Measurements from ENCODE around the gene CHST8. TPM values are rescaled to one million over a fixed set of nuclear protein-coding genes. Genes with fewer than 3 reads are reported as not detected.

Gene CHST8
- total and polyA plus RNA-seq, 2 experiments from 2014 or later: 9.3 to 38.2 TPM

DNA sequence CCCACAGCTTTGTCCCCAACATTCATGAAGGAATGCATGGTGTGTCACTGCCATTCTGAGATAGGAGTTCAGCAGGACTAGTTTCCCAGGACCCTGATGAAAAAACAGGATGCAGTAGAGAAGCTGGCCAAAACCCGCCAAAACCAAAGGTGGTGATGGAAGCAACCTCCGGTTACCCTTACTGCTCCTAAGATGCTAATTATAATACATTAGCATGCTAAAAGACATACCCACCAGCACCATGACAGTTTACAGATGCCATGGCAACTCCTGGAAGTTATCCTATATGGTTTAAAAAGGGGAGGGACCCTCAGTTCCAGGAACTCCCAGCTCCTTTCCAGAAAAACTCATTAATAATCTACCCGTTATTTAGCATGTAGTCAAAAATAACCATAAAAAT, 115.0 kb downstream of the CHST8 start:
- TF ChIP-seq, protein P1, sequence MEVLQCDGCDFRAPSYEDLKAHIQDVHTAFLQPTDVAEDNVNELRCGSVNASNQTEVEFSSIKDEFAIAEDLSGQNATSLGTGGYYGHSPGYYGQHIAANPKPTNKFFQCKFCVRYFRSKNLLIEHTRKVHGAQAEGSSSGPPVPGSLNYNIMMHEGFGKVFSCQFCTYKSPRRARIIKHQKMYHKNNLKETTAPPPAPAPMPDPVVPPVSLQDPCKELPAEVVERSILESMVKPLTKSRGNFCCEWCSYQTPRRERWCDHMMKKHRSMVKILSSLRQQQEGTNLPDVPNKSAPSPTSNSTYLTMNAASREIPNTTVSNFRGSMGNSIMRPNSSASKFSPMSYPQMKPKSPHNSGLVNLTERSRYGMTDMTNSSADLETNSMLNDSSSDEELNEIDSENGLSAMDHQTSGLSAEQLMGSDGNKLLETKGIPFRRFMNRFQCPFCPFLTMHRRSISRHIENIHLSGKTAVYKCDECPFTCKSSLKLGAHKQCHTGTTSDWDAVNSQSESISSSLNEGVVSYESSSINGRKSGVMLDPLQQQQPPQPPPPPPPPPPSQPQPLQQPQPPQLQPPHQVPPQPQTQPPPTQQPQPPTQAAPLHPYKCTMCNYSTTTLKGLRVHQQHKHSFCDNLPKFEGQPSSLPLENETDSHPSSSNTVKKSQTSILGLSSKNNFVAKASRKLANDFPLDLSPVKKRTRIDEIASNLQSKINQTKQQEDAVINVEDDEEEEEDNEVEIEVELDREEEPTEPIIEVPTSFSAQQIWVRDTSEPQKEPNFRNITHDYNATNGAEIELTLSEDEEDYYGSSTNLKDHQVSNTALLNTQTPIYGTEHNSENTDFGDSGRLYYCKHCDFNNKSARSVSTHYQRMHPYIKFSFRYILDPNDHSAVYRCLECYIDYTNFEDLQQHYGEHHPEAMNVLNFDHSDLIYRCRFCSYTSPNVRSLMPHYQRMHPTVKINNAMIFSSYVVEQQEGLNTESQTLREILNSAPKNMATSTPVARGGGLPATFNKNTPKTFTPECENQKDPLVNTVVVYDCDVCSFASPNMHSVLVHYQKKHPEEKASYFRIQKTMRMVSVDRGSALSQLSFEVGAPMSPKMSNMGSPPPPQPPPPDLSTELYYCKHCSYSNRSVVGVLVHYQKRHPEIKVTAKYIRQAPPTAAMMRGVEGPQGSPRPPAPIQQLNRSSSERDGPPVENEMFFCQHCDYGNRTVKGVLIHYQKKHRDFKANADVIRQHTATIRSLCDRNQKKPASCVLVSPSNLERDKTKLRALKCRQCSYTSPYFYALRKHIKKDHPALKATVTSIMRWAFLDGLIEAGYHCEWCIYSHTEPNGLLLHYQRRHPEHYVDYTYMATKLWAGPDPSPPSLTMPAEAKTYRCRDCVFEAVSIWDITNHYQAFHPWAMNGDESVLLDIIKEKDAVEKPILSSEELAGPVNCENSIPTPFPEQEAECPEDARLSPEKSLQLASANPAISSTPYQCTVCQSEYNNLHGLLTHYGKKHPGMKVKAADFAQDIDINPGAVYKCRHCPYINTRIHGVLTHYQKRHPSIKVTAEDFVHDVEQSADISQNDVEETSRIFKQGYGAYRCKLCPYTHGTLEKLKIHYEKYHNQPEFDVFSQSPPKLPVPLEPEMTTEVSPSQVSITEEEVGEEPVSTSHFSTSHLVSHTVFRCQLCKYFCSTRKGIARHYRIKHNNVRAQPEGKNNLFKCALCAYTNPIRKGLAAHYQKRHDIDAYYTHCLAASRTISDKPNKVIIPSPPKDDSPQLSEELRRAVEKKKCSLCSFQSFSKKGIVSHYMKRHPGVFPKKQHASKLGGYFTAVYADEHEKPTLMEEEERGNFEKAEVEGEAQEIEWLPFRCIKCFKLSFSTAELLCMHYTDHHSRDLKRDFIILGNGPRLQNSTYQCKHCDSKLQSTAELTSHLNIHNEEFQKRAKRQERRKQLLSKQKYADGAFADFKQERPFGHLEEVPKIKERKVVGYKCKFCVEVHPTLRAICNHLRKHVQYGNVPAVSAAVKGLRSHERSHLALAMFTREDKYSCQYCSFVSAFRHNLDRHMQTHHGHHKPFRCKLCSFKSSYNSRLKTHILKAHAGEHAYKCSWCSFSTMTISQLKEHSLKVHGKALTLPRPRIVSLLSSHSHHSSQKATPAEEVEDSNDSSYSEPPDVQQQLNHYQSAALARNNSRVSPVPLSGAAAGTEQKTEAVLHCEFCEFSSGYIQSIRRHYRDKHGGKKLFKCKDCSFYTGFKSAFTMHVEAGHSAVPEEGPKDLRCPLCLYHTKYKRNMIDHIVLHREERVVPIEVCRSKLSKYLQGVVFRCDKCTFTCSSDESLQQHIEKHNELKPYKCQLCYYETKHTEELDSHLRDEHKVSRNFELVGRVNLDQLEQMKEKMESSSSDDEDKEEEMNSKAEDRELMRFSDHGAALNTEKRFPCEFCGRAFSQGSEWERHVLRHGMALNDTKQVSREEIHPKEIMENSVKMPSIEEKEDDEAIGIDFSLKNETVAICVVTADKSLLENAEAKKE (CRISPR knock-in tag; IDR thresholded peaks at IDR 0.05): no peak
- TF ChIP-seq NANOG (IDR thresholded peaks at IDR 0.05; ENCODE audit: borderline replicate concordance) (no peak), POLR2AphosphoS5 (IDR thresholded peaks at IDR 0.05; ENCODE audit: low read depth) (no peak), CREB1 (CRISPR knock-in tag; IDR thresholded peaks at IDR 0.05; ENCODE audit: low read depth) (no peak), EZH2 (IDR thresholded peaks at IDR 0.05; ENCODE audit: low read depth, unreplicated experiment) (no peak)
- TF ChIP-seq, protein P2, sequence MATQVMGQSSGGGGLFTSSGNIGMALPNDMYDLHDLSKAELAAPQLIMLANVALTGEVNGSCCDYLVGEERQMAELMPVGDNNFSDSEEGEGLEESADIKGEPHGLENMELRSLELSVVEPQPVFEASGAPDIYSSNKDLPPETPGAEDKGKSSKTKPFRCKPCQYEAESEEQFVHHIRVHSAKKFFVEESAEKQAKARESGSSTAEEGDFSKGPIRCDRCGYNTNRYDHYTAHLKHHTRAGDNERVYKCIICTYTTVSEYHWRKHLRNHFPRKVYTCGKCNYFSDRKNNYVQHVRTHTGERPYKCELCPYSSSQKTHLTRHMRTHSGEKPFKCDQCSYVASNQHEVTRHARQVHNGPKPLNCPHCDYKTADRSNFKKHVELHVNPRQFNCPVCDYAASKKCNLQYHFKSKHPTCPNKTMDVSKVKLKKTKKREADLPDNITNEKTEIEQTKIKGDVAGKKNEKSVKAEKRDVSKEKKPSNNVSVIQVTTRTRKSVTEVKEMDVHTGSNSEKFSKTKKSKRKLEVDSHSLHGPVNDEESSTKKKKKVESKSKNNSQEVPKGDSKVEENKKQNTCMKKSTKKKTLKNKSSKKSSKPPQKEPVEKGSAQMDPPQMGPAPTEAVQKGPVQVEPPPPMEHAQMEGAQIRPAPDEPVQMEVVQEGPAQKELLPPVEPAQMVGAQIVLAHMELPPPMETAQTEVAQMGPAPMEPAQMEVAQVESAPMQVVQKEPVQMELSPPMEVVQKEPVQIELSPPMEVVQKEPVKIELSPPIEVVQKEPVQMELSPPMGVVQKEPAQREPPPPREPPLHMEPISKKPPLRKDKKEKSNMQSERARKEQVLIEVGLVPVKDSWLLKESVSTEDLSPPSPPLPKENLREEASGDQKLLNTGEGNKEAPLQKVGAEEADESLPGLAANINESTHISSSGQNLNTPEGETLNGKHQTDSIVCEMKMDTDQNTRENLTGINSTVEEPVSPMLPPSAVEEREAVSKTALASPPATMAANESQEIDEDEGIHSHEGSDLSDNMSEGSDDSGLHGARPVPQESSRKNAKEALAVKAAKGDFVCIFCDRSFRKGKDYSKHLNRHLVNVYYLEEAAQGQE (IDR thresholded peaks at IDR 0.05; ENCODE audit: unreplicated experiment): no peak
- TF ChIP-seq, protein P3, sequence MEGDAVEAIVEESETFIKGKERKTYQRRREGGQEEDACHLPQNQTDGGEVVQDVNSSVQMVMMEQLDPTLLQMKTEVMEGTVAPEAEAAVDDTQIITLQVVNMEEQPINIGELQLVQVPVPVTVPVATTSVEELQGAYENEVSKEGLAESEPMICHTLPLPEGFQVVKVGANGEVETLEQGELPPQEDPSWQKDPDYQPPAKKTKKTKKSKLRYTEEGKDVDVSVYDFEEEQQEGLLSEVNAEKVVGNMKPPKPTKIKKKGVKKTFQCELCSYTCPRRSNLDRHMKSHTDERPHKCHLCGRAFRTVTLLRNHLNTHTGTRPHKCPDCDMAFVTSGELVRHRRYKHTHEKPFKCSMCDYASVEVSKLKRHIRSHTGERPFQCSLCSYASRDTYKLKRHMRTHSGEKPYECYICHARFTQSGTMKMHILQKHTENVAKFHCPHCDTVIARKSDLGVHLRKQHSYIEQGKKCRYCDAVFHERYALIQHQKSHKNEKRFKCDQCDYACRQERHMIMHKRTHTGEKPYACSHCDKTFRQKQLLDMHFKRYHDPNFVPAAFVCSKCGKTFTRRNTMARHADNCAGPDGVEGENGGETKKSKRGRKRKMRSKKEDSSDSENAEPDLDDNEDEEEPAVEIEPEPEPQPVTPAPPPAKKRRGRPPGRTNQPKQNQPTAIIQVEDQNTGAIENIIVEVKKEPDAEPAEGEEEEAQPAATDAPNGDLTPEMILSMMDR (conservative IDR thresholded peaks at IDR 0.05; ENCODE audit: low read depth in 2 of 2): no peak
- TF ChIP-seq, protein P4, sequence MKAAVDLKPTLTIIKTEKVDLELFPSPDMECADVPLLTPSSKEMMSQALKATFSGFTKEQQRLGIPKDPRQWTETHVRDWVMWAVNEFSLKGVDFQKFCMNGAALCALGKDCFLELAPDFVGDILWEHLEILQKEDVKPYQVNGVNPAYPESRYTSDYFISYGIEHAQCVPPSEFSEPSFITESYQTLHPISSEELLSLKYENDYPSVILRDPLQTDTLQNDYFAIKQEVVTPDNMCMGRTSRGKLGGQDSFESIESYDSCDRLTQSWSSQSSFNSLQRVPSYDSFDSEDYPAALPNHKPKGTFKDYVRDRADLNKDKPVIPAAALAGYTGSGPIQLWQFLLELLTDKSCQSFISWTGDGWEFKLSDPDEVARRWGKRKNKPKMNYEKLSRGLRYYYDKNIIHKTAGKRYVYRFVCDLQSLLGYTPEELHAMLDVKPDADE (IDR thresholded peaks at IDR 0.05): no peak
- Mint-ChIP-seq H3K36me3 (ENCODE audit: low read depth) (peaks cover 18% of the 10 kb centered on the region; the same call in 2 of the 3 replicates), H3K4me1 (peaks cover 35% of the 10 kb centered on the region), H3K27me3 (ENCODE audit: insufficient read depth, low read depth, poor library complexity) (peaks cover 11% of the 10 kb centered on the region), H3K4me3 (no peak overlapping the region), H3K27ac (no peak overlapping the region), H3K9me3 (peaks cover 15% of the 10 kb centered on the region; the same call in 2 of the 3 replicates)
- Histone ChIP-seq H3K9me2 (ENCODE audit: insufficient read depth) (no peaks in the 10 kb centered on the region), H3K4me2 (no peak overlapping the region; the same call in 1 of the 2 replicates), H3K36me3 (ENCODE audit: insufficient read depth) (no peaks in the 10 kb centered on the region; the same call in 1 of the 2 replicates), H3K27ac (ENCODE audit: low read depth) (no peak overlapping the region), H3K79me2 (replicated peaks; ENCODE audit: insufficient read depth) (no peaks in the 10 kb centered on the region), H3K4me1 (ENCODE audit: insufficient read depth) (peaks cover 7% of the 10 kb centered on the region; the same call in 1 of the 2 replicates), H2AFZ (no peak overlapping the region), H3F3A (replicated peaks; ENCODE audit: low read depth) (no peaks in the 10 kb centered on the region), H3K27me3 (ENCODE audit: insufficient read depth) (no peaks in the 10 kb centered on the region), H3K4me3 (no peak overlapping the region), H4K20me1 (replicated peaks; ENCODE audit: insufficient read depth) (no peaks in the 10 kb centered on the region; the same call in 1 of the 2 replicates)
- DNase-seq (ENCODE audit: low spot score) (peak; percentile 55), ATAC-seq (peak; percentile 12; the same call in 2 of the 3 replicates)

All from GM23338 (cell line).